GM12874 (cell line): Measurements from ENCODE around the gene SEC31A.

Source experiments
- TF ChIP-seq, protein P1 (sequence below): IDR thresholded peaks from 2 replicates; pipeline ENCODE4 v1.5.1; 2011; ENCODE audit warnings: low read depth, mild to moderate bottlenecking, control low read depth, low read length, moderate library complexity; ENCODE audit not compliant: insufficient read depth

SEC31A gene

DNA sequence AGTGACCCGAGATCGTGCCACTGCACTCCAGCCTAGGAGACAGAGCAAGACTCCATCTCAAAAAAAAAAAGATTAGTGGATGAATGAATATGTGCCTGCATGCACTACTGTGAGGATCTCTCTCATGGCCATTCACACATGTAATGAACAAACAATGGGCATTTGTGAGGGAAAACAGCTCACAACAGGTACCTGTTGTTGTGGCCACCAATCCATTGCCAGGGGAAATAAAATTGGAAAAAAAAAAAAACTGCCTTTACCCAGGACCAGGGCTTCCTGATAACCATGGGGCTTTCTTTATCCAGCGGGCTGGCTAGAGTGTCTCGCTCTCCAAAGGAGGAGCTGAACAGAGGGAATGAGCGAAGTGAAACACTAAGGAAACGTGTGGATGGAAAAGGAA, 99.8 kb downstream of the SEC31A start:
- TF ChIP-seq, protein P1, sequence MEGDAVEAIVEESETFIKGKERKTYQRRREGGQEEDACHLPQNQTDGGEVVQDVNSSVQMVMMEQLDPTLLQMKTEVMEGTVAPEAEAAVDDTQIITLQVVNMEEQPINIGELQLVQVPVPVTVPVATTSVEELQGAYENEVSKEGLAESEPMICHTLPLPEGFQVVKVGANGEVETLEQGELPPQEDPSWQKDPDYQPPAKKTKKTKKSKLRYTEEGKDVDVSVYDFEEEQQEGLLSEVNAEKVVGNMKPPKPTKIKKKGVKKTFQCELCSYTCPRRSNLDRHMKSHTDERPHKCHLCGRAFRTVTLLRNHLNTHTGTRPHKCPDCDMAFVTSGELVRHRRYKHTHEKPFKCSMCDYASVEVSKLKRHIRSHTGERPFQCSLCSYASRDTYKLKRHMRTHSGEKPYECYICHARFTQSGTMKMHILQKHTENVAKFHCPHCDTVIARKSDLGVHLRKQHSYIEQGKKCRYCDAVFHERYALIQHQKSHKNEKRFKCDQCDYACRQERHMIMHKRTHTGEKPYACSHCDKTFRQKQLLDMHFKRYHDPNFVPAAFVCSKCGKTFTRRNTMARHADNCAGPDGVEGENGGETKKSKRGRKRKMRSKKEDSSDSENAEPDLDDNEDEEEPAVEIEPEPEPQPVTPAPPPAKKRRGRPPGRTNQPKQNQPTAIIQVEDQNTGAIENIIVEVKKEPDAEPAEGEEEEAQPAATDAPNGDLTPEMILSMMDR: no peak

DNA sequence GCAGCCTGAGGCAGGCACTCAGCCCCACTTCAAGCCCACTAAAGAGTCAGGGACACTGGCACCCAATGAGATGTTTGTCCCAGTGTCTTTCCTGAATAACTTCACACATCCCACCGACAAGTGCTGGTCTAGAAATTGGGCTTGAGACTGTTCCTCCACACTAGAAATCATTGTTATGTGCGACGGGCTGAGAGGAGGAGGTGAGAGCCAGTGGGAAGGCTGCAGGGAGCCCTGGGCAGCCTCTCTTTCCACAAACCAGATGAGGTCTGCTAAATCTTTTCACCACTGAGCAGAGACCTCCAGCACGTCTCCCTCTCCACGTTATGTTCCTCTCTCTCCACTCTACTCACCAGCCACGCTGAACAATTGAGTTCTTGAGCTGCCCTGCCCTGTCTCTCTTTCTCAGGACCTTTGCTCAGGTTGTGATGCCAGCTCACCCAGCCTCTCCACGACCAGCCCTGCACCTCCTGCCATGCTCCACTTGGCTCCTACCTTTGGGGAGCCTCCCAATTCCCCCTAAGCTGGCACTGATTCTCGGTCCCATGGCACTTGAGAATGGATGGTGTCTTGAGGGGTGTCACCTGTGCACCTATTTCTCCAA, 100.8 kb downstream of the SEC31A start:
- TF ChIP-seq, protein P1: no peak

DNA sequence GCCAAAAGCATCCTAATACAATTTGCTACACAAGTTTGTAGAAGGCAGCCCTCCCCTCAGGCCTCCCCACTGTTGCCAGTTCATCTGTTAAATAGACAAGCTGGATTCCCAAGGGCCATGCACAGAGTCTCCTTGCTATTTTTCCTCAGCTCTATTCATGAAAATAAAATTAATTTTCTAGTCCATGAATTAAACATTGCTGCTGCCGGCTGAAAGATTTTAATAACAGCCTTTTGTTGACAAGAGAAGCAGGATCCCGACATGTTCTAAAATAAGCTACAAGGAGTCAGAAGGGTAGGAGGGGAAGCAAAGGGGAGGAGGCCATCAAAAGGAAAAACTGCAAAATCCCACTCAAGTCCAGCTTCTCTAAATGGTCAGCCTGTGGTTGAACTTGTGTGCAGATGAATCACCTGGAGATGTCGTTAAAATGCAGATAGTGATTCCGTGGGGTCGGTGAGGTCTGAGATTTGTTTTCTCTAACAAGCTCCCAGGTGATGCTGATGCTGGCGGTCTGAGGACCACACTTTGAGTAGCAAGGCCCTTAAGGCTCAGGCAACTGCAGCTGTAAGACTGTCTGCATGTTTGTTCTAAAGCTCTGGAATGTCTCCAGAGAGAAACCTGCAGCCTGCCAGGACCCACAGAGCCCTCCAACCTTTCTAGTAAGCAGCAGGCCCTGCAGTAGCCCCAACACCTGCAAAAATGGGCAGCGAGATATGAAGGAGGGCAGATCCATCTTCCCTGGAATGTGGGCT, 101.8 kb downstream of the SEC31A start:
- TF ChIP-seq, protein P1: no peak

- TF ChIP-seq, protein P1: no peak
These were observed 103.6 kb downstream of the SEC31A start for GRCh38 chr4:82787342-82787741.

- TF ChIP-seq, protein P1: no peak
These were observed 104.1 kb downstream of the SEC31A start for GRCh38 chr4:82786828-82787227.

- TF ChIP-seq, protein P1: no peak
These were observed 105.1 kb downstream of the SEC31A start for GRCh38 chr4:82785611-82786400.
